HG02943 (cell line): ENCODE data around the gene ABL1.

Experiments used
- ATAC-seq: cut with Tn5 transposase; IDR thresholded peaks from one replicate; pipeline ENCODE4 v1.9.1; 2021; ENCODE audit warnings: mild to moderate bottlenecking, low read depth, moderate library complexity; ENCODE audit not compliant: unreplicated experiment

Gene ABL1

DNA sequence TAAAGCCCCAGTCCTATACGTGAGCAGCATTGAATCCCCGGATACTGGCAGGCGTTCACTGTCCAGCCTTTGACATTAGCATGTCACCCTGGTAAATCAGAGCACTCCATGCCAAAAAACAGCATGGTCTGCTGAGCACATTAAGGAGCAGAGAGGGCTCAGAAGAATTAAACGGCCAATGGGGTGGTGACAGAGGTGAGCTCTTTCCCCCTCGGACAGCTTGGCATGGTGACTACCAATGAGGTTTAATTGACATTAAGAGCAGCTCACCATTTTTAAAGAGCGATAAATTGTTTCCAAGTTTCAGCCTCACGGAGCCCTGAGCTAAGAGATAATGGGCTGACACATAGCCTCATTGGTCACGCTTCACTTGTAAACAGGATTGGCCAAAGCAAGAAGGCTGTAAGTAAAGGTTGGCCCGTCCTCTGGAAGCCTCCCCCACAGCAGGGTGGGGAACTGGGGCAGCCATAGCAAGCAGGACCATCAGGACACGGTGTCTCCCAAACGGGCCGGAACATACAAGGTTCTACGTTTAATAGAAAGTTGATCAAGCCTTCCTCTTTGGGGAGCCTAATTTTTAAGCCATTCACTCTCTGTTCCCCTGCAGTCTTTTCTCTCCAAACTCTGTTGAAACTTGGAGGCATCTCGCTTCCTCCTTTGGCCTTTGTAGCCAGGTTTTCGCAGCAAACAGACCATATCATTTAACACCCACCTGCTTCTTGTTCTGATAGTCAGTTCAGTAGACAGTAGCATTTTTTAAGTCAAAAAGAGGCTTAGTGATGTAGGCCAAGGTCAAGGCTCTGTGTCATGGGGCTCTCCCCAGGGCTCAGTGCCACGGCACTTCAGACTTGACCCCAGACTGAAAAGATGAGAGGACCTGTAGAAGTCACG lies 35.7 kb downstream of the ABL1 start:
- ATAC-seq, result no peak

DNA sequence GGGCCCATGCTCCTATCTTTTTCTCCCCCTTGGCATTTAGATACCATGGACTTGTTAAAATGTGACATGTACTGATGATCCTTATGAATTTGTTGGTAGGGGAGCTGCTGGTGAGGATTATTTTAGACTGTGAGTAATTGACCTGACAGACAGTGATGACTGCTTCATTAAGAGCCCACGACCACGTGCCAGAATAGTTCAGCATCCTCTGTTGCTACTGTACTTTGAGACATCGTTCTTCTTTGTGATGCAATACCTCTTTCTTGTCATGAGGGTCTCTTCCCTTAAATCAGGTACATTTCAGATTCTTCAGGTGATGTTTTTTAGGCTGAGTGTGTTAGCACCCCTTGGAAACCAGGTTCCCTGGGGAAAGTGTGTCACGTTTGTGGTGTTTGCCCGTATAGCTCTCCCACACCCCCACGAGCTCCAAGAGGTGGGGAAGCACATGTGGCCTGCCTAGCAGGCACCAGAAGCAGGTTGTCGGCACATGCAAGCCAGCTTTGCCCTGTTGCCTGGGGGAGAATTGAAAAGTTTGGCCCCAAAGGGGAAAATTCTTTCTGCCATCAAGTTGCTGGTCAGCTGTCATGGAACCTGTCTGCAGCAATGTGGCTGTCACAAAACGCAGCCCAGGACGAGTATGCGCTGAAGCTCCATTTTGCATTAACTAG lies 36.5 kb downstream of the ABL1 start:
- no peak for ATAC-seq

- ATAC-seq, result no peak
These were observed 37.0 kb downstream of the ABL1 start for GRCh38 chr9:130872093-130872492.

- ATAC-seq, result no peak
These were observed 37.5 kb downstream of the ABL1 start for GRCh38 chr9:130872508-130872907.

GRCh38 chr9:130872912-130873503 lies 38.0 kb downstream of the ABL1 start:
- no peak for ATAC-seq

DNA sequence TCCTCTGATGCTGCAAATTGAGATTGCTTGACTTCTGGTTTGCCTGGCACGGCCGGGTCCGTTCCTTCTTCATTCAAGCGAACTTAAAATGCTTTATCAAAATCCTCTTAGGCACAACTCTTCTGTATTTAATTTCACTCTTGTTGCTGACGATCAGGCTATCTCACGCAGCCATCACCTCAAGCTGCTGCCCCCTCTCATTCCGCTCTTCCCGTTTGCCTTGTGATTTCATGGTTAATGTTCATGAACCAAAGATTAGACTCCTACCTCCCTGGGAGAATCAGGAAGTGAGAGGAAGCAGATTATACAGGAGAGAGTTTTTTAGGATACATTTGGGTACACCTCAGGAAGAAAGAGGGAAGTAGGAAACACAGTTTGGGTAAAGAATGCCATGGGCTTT lies 38.9 kb downstream of the ABL1 start:
- ATAC-seq, result no peak

GRCh38 chr9:130874783-130875182 lies 39.7 kb downstream of the ABL1 start:
- ATAC-seq, result no peak

GRCh38 chr9:130877300-130877699 lies 42.2 kb downstream of the ABL1 start:
- no peak for ATAC-seq

- no peak for ATAC-seq
These were observed 43.2 kb downstream of the ABL1 start for GRCh38 chr9:130878295-130878694.

DNA sequence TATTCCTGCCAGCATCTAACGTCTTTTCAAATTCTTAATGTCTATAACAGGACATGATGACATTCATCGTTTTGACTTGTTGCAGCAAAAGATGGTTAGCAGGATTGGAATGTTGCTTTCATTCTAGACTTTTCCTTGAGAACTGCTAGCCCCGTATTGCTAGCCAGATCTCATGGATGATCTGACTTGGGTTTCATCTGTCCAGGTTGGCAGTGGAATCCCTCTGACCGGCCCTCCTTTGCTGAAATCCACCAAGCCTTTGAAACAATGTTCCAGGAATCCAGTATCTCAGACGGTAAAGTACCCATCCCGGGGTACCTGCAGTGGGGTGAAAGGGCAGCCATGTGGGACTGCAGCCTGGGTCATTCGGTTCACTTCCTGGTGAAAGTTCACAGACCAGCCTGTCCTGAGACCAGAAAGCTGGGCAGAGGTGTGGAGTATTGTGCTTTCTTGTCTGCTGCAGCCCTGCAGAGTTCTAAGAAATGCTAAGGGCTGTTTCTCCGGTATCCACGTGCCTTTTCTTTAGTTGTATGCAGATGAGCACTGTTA lies 44.9 kb downstream of the ABL1 start:
- no peak for ATAC-seq

- ATAC-seq, result no peak
These were observed 45.7 kb downstream of the ABL1 start for GRCh38 chr9:130880599-130881220.

GRCh38 chr9:130881516-130881915 lies 46.5 kb downstream of the ABL1 start:
- no peak for ATAC-seq

DNA sequence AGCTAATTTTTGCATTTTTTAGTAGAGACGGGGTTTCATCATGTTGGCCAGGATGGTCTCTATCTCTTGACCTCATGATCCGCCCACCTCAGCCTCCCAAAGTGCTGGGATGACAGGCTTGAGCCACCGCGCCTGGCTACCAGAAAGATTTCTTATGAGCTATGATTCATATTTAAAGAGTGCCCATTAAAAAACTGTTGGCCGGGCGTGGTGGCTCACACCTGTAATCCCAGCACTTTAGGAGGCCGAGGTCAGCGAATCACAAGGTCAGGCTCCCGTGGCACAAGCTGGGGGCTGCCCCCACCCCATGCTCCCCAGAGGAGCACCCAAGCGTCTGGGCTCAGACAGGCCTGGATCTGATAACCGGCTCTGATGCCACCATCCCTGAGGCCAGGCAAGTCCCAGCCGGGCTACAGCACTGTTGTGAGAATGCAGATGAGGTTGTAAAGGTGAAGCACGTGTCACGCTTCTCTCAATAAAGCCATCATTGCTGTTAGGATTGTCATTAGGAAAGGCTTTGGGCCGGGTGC lies 47.7 kb downstream of the ABL1 start:
- ATAC-seq, result no peak

- ATAC-seq, result no peak
These were observed 48.4 kb downstream of the ABL1 start for GRCh38 chr9:130883479-130883878.

- no peak for ATAC-seq
These were observed 49.1 kb downstream of the ABL1 start for GRCh38 chr9:130884111-130884531.

DNA sequence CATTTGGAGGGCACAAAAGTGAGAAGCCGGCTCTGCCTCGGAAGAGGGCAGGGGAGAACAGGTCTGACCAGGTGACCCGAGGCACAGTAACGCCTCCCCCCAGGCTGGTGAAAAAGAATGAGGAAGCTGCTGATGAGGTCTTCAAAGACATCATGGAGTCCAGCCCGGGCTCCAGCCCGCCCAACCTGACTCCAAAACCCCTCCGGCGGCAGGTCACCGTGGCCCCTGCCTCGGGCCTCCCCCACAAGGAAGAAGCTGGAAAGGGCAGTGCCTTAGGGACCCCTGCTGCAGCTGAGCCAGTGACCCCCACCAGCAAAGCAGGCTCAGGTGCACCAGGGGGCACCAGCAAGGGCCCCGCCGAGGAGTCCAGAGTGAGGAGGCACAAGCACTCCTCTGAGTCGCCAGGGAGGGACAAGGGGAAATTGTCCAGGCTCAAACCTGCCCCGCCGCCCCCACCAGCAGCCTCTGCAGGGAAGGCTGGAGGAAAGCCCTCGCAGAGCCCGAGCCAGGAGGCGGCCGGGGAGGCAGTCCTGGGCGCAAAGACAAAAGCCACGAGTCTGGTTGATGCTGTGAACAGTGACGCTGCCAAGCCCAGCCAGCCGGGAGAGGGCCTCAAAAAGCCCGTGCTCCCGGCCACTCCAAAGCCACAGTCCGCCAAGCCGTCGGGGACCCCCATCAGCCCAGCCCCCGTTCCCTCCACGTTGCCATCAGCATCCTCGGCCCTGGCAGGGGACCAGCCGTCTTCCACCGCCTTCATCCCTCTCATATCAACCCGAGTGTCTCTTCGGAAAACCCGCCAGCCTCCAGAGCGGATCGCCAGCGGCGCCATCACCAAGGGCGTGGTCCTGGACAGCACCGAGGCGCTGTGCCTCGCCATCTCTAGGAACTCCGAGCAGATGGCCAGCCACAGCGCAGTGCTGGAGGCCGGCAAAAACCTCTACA lies 49.8 kb downstream of the ABL1 start:
- no peak for ATAC-seq

DNA sequence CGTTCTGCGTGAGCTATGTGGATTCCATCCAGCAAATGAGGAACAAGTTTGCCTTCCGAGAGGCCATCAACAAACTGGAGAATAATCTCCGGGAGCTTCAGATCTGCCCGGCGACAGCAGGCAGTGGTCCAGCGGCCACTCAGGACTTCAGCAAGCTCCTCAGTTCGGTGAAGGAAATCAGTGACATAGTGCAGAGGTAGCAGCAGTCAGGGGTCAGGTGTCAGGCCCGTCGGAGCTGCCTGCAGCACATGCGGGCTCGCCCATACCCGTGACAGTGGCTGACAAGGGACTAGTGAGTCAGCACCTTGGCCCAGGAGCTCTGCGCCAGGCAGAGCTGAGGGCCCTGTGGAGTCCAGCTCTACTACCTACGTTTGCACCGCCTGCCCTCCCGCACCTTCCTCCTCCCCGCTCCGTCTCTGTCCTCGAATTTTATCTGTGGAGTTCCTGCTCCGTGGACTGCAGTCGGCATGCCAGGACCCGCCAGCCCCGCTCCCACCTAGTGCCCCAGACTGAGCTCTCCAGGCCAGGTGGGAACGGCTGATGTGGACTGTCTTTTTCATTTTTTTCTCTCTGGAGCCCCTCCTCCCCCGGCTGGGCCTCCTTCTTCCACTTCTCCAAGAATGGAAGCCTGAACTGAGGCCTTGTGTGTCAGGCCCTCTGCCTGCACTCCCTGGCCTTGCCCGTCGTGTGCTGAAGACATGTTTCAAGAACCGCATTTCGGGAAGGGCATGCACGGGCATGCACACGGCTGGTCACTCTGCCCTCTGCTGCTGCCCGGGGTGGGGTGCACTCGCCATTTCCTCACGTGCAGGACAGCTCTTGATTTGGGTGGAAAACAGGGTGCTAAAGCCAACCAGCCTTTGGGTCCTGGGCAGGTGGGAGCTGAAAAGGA lies 50.7 kb downstream of the ABL1 start:
- no peak for ATAC-seq

- ATAC-seq, result no peak
These were observed 51.9 kb downstream of the ABL1 start for GRCh38 chr9:130886981-130887380.
